Vein endothelial cell (primary cell): ENCODE measurements around the gene VPS13A. TPM values are rescaled to one million over a fixed set of nuclear protein-coding genes. Genes with fewer than 3 reads are reported as not detected.

Source experiments
- total RNA-seq: library from RNA; depleted of rRNA; stranded (reverse); fragments of >200 nt; gene quantifications from 2 replicates; pipeline ENCODE4 v1.2.3, GENCODE V29; 2012

VPS13A gene
- 45.4 and 47.4 TPM in 2 replicates for total RNA-seq

DNA sequence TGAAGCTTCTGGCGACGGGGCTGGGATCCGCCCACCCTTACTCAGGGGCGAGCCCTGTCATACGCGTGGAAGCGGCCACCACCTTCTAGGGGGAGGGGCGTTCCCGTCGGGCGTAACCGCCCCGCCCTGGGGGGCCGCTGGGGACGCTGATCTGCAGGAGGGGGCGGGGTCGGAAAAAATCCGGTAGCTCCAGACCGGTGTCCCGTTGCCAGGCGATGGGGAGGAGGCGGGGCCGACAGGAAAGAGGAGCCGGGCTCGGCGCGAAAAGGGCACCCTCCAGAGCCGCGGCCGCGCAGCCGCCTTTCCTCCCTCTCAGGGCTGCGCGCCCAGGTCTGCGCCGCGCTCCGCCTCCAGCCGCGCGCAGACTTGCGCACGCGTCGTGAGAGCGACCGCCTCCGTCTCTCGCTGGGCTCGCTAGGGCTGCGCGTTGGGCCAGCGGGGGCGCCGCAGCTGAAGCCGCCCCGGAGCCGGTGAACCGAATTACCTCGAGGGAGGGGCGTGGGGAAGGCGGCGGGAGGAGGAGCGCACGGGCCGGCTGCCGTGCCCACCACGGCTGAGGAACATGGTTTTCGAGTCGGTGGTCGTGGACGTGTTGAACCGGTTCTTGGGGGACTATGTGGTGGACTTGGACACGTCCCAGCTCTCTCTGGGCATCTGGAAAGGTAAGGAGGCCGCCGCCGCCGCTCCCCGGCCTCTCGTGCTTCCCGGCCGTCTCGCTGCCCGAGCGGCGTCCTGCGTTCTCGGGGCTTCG is at the start of gene VPS13A:
TSS of gene VPS13A (plus strand) at position 392 of the 751 bp plus-strand sequence. CDS start at position 563, 171 bp downstream.

Other genes starting within 250 kb of the VPS13A start
- not detected in 2 replicates for gene FOXB2, start 157.9 kb upstream of the VPS13A start, total RNA-seq